Endothelial cell of umbilical vein (primary cell): Measurements from ENCODE around the gene POLR2L. TPM values are rescaled to one million over a fixed set of nuclear protein-coding genes. Genes with fewer than 3 reads are reported as not detected.

ENCODE experiments used
- BruUV-seq: library from RNA; stranded (reverse); fragments of 400-500 nt; replicated peaks from 2 replicates; lab custom pipeline; 2021; lab: Mats Ljungman, UMichigan
- CTCF ChIA-PET: fragments of 300-600, 350-600 bp; sonication (Branson Sonifier 250); formaldehyde crosslinking; loops from one replicate; lab custom pipeline; 2021; ENCODE audit warnings: antibody characterized with exemption, inconsistent platforms; lab: Charles Lee
- POLR2A ChIA-PET: fragments of 300-600, 350-600 bp; sonication (Branson Sonifier 250); formaldehyde crosslinking; loops from one replicate; lab custom pipeline; 2021; ENCODE audit warnings: antibody characterized with exemption, inconsistent platforms; lab: Charles Lee
- DNase-seq: peaks from one replicate; pipeline ENCODE4 v3.0.0-alpha.2; 2011; ENCODE audit warnings: low read depth, low spot score
- FAIRE-seq: peaks from 2 replicates; lab custom pipeline; 2011; peaks lifted over from hg19 to GRCh38; lab: Jason Lieb, UNC
- H2AFZ ChIP-seq: 2 replicates; pipeline ENCODE4 v1.6.0; 2012; ENCODE audit warnings: low read depth, low read length, control low read depth, inconsistent platforms
- H3K27ac ChIP-seq: 2 replicates; pipeline ENCODE4 v1.5.1; 2011; ENCODE audit warnings: low read depth, mild to moderate bottlenecking, control low read depth, low read length, moderate library complexity; ENCODE audit not compliant: insufficient read depth
- H3K27me3 ChIP-seq, 2 experiments: 2 replicates each; pipeline versions ENCODE4 v1.6.0 to v1.6.1; 2011; ENCODE audit warnings: low read length in 2 of 2, mixed read lengths in 1 of 2; ENCODE audit not compliant: control insufficient read depth in 2 of 2, insufficient read depth in 2 of 2
- H3K36me3 ChIP-seq, 2 experiments: 2 replicates in 1 of 2; 3 replicates in 1 of 2; pipeline ENCODE4 v1.5.1; 2011; ENCODE audit warnings: low read length in 2 of 2, mild to moderate bottlenecking in 1 of 2, moderate library complexity in 1 of 2; ENCODE audit not compliant: control insufficient read depth in 2 of 2, insufficient read depth in 2 of 2; ENCODE audit errors: extremely low read depth in 1 of 2
- H3K4me1 ChIP-seq: 3 replicates; pipeline ENCODE4 v1.5.1; 2011; ENCODE audit warnings: mild to moderate bottlenecking, low read length; ENCODE audit not compliant: control insufficient read depth, insufficient read depth; ENCODE audit errors: extremely low read depth
- H3K4me2 ChIP-seq: 2 replicates; pipeline ENCODE4 v1.6.1; 2011; ENCODE audit warnings: low read length, control low read depth, mixed read lengths; ENCODE audit not compliant: insufficient read depth
- H3K4me3 ChIP-seq, 3 experiments: fragments of 200-600 bp in 1 of 3; sonication (generic), shearing (Covaris generic) in 1 of 3; replicated peaks in 1 of 3; 2 replicates each; pipeline ENCODE4 v1.5.1; 2011 to 2016; ENCODE audit warnings: control low read depth in 3 of 3, low read length in 3 of 3, mild to moderate bottlenecking in 2 of 3, inconsistent platforms in 1 of 3, low read depth in 1 of 3, moderate library complexity in 1 of 3; ENCODE audit not compliant: insufficient read depth in 1 of 3
- H3K79me2 ChIP-seq: 2 replicates; pipeline ENCODE4 v1.6.0; 2012; ENCODE audit warnings: low read length, inconsistent platforms; ENCODE audit not compliant: control insufficient read depth, insufficient read depth
- H3K9ac ChIP-seq: replicated peaks from 2 replicates; pipeline ENCODE3; 2011; ENCODE audit warnings: low read length, control low read depth; ENCODE audit not compliant: insufficient read depth; ENCODE audit errors: extremely low read depth
- H3K9me1 ChIP-seq: replicated peaks from 3 replicates; pipeline ENCODE4 v1.6.0; 2011; ENCODE audit warnings: mild to moderate bottlenecking, low read length; ENCODE audit not compliant: control insufficient read depth, insufficient read depth; ENCODE audit errors: extremely low read depth
- H3K9me3 ChIP-seq: replicated peaks from 2 replicates; pipeline ENCODE4 v1.5.1; 2012; ENCODE audit warnings: low read length, inconsistent platforms; ENCODE audit not compliant: control insufficient read depth, insufficient read depth
- H4K20me1 ChIP-seq: replicated peaks from 2 replicates; pipeline ENCODE3; 2011; ENCODE audit warnings: mild to moderate bottlenecking, low read length; ENCODE audit not compliant: control insufficient read depth, insufficient read depth; ENCODE audit errors: extremely low read depth
- CTCF ChIP-seq, 2 donors: IDR thresholded peaks; 1 replicate in 1 of 2; 2 replicates in 1 of 2; pipeline ENCODE4 v1.5.1; 2011; ENCODE audit warnings: low read length in 2 of 2, mild to moderate bottlenecking in 2 of 2, moderate library complexity in 2 of 2, control low read depth in 1 of 2, inconsistent platforms in 1 of 2, low read depth in 1 of 2; ENCODE audit not compliant: insufficient read depth in 1 of 2; ENCODE audit errors: extremely low read depth in 1 of 2
- EZH2 ChIP-seq: IDR thresholded peaks from 2 replicates; pipeline ENCODE4 v1.6.1; 2012; ENCODE audit warnings: borderline replicate concordance, low read depth, mild to moderate bottlenecking, moderate library complexity, low read length, inconsistent platforms; ENCODE audit not compliant: severe bottlenecking
- GATA2 ChIP-seq: IDR thresholded peaks from 2 replicates; pipeline ENCODE4 v1.7.0; 2011; ENCODE audit warnings: low read depth, mild to moderate bottlenecking, moderate library complexity, mixed read lengths, low read length; ENCODE audit not compliant: insufficient read length, insufficient read depth
- JUN ChIP-seq: IDR thresholded peaks from 2 replicates; pipeline ENCODE4 v1.6.1; 2011; ENCODE audit warnings: borderline replicate concordance, low read depth; ENCODE audit not compliant: insufficient read length, insufficient read depth
- MAX ChIP-seq: IDR thresholded peaks from 2 replicates; pipeline ENCODE4 v1.6.1; 2011; ENCODE audit not compliant: insufficient read depth, insufficient read length
- MYC ChIP-seq: IDR thresholded peaks from one replicate; pipeline ENCODE4 v1.6.1; 2011; ENCODE audit warnings: mild to moderate bottlenecking, low read depth, low read length
- POLR2A ChIP-seq: IDR thresholded peaks from 2 replicates; pipeline ENCODE4 v1.6.1; 2012; ENCODE audit warnings: low read depth, mild to moderate bottlenecking, control low read depth, low read length
- POLR2AphosphoS5 ChIP-seq: IDR thresholded peaks from 2 replicates; pipeline ENCODE4 v1.6.1; 2012; ENCODE audit warnings: low read depth, mild to moderate bottlenecking, control low read depth, low read length, moderate library complexity; ENCODE audit not compliant: insufficient read depth
- dilution Hi-C: fragments of 300-500 bp; cut with MboI; formaldehyde crosslinking; loops from one replicate; pipeline ENCODE4 v1.15.0; 2019; ENCODE audit warnings: low sequenced_read_pairs; ENCODE audit not compliant: extremely low pct_ligation_motif_present
- intact Hi-C: fragments of 100-400 bp; cut with micrococcal nuclease; formaldehyde crosslinking; loops from one replicate; pipeline ENCODE4 v1.10.0; 2022
- polyA plus RNA-seq, 4 experiments: library from polyadenylated mRNA; depleted of rRNA in 3 of 4; stranded (reverse) in 3 of 4; unstranded in 1 of 4; fragments of >200 nt; gene quantifications; 2 replicates each; pipeline versions ENCODE4 v1.2.1 to v1.2.3, GENCODE V29; 2011 to 2012; ENCODE audit warnings: missing spikeins in 1 of 4
- total RNA-seq: library from RNA; stranded (reverse); gene quantifications from 2 replicates; pipeline ENCODE4 v1.2.3, GENCODE V29; 2021

Gene POLR2L
- total and polyA plus RNA-seq, 2 donors (not counting 3 experiments of a cell fraction or from before 2014, with no cell fraction given) = 146 to 259 TPM

GRCh38 chr11:882596-882995 is 40.3 kb upstream of the POLR2L start:
- Histone ChIP-seq H2AFZ (no peak overlapping the region), H4K20me1 (no peaks in the 10 kb centered on the region), H3K4me2 (no peak overlapping the region), H3K36me3 (peaks cover 3 to 4% of the 10 kb centered on the region in 2 experiments), H3K4me3 (no peak overlapping the region), H3K4me1 (no peaks in the 10 kb centered on the region), H3K79me2 (no peaks in the 10 kb centered on the region), H3K27me3 (no peaks in the 10 kb centered on the region), H3K9ac (no peak overlapping the region), H3K27ac (no peak overlapping the region), H3K9me1 (no peaks in the 10 kb centered on the region), H3K9me3 (no peaks in the 10 kb centered on the region)
- TF ChIP-seq GATA2 = no peak
- no peak for TF ChIP-seq JUN
- no peak for TF ChIP-seq CTCF (IDR thresholded peaks at IDR 0.05; ENCODE audit: extremely low read depth in 1 of 2, insufficient read depth in 1 of 2, low read depth in 1 of 2, low read length in 2 of 2)
- no peak for TF ChIP-seq EZH2
- no peak for TF ChIP-seq MYC
- TF ChIP-seq POLR2AphosphoS5 = no peak
- TF ChIP-seq MAX = no peak
- no peak for TF ChIP-seq POLR2A
- ChIA-PET POLR2A (no interaction called here), CTCF (no interaction called here)
- FAIRE-seq = no peak
- BruUV-seq = no TSS peak
- dilution Hi-C loops (no loop called here), intact Hi-C loops (no loop called here)
- no peak for DNase-seq
